ENCODE results near the gene SELENOH. TPM values are rescaled to one million over a fixed set of nuclear protein-coding genes. Genes with fewer than 3 reads are reported as not detected.

The SELENOH gene
- total RNA-seq, 1 experiment from 2014 or later = 218 TPM

DNA sequence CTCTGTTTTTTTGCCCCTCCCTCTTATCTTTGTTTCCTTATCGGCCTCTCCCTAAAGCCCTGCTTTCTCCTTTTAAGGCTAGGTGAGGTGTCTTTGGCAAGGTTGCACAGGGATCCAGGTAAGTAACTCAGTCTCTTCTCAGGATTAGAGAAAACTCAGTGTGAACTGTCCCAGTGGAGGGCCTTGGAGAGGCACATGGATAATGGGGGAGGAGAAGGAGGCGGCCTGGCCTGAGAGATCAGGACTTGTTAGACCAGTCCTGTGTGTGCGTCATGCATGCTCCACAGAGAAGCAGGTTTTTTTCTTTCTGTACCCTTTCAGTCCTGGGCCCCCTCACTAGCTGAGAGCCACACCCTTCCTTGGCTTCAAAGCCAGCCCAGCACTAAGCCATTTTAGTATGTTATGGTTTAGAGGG, 40.2 kb downstream of the SELENOH start:
- no peak for DNase-seq (ENCODE audit: low spot score)

DNA sequence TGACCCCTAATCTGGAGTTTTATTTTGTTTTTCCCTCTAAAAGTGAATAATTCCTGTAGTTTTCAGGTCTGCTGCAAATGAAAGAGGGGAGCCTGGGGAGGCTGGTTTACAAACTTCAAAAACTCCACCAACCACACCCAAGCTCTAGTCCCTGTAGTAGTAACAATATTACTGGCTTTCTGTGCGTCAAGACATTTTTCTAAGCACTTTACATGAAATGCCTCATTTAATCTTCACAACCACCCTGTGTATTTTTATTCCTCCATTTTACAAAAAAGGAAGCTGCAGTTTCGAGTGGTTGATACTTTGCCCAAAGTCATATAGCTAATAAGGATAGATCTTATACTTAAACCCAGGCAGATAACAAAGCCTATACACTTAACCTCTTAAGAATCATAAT, 43.8 kb downstream of the SELENOH start:
- DNase-seq (ENCODE audit: low spot score) = no peak

DNA sequence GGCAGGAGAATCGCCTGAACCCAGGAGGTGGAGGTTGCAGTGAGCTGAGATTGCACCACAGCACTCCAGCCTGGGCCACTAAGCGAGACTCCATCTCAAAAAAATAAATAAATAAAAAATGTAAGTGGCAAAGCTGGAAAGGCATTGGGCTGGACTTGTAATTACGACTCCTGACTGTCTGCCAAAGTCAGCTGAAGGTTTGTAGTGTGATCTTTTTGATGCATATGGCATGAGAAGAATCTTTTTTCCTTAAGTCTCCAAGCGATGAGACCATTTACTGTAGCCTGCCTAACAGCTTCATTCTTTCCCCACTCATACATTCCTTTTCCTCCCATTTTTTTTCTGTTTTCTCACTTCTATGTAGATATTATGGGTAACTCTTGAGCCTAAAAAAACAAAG, 45.1 kb downstream of the SELENOH start:
- no peak for DNase-seq (ENCODE audit: low spot score)

DNA sequence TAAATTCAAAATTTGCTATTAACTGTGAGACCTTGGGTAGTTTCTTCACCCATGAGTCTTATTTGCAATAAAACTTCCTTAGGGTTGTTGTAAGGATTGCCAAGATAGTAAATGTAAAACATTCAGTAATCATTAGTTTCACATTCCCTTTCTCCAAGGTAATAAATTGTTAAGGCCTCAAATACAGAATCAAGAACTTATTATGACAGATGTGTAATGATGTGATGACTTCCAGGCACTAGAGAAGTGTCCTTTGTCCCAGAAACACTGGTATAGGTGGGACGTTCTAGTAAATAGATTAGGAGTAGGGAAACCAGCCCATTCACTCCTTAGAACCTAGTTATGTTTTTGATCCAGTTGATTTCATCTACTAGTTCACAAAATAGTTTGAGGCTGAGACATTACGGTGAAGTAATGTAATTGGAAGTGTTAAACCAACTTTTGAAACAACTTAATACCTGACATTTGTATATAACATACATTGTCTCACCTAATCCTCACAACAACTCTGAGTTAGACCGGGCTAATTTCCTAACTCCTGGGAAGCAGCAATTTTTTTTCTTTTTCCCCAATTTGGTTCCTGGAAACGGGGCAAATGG, 45.8 kb downstream of the SELENOH start:
- no peak for DNase-seq (ENCODE audit: low spot score)

DNA sequence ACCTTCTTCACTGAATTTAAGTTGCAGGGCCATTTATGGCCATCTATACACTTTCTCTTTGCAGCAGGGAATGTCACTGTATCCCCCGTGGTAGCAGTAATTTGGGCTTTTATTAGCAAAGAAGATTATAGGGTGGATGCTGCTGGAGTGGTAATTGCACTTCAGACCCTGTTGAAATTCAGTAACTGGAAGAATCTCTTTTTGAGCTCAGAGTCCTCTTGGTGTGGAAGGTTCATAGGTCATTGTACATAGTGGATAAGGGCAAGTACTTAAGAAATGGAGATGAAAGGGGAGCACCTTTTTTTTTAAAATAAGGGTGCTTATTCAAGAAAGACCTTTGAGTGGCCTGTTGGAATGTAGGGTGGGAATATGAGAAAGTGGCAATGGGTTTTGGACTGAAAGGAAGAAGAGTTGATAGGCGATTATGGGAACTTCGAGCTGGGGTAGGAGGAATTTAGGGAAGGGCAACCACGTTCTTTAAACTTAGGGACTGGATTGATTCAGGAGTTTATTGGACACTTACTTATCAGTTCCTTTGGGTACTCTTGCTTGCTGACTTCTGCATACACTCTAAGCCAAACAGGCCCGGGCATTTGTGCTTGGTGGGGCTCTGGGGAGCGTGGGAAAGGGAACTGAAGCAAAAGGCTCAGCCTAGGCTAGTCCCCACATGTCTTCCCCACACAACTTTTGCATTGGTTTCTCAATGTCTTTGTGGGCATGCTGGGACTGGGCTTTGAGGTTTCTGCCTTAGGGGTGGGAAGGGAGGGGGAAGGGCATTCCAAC, 46.8 kb downstream of the SELENOH start:
- DNase-seq (ENCODE audit: low spot score) = no peak

DNA sequence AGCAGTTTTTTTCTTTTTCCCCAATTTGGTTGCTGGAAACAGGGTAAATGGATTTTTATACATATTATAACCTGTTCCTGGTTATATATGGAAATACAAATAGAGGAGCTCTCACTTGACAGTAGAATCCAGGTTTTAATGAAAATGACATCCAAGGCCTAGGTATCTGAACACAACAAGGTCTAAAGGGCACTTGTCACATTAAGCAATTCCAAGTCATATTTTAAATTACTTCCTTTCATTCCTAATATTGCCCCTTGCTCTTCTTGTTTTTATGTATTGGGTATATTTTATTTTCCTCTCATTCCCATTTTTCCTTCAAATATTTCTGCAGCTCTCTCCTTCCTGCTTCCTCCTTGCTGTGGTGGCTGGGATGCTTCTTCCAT, 47.4 kb downstream of the SELENOH start:
- DNase-seq (ENCODE audit: low spot score) = no peak

DNA sequence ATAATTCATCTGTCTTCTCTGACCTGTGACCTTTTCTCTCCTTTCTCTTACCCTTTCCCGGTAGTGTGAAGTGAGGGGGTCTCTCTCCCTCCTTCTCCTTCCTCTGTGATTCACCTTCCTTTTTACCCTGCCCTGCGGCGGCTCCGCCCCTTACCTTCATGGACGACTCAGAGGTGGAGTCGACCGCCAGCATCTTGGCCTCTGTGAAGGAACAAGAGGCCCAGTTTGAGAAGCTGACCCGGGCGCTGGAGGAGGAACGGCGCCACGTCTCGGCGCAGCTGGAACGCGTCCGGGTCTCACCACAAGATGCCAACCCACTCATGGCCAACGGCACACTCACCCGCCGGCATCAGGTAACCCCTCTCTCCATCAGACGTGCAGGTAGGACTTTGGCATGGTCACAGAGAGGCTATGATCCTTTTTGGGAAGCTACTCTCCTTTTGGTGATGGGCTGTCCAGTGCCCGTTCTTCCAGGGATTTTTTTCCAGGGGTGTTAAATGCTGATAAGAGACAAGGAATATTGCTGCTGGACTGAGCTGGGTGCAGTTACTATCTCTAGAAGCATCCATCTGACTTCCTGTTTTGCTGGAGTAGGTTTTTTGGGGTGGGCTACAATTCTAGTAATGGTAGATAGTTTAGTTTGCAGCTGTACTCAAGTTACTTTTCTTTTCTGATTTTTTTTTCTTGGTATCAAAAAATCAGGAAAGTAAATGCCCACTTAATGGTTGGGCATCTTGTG, 50.2 kb downstream of the SELENOH start:
- DNase-seq (ENCODE audit: low spot score) = no peak

DNA sequence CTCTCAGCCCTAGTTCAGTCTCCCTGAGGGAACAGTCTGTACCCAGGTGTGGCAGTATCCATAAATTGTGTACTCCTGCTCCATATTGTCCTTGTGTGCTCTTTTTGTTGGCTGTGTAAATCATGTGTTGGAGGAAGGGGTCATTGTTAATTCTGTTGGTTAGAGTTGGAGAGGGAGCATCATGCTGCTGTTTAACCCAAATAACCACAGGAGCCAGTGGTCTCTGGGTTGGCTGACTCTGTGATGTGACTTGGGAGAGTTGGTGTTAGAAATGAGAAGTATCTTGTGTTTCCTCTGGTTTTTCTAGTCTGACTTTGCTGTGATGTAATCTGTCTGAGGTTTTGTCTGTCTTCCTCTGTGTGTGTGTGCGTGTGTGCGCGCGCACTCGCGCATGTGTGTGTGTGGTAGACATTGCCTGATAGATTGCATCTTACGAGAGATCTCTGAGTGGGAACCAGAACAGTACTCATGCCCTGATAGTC, 50.8 kb downstream of the SELENOH start:
- peak; percentile 42 for DNase-seq (ENCODE audit: low spot score)

DNA sequence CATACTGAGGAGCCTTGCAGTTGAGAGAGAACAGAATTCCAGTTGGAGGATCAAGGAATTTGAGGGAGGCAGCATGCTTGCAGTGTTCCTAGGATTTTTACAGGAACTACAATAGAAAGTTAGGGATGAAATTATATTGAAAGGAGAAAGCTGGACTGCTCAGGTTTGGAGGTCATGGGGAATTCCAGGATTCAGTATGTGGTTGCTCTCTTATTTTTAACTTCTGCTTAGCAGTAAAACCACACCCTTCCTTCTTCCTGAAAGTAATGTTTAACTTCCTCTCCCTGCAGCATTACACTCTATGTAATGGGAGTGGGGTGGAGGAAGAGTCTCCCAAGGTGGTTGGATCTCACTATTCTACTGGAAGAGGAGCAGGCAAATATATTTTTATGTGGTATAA, 51.6 kb downstream of the SELENOH start:
- no peak for DNase-seq (ENCODE audit: low spot score)

Other genes with a start within 250 kb of the SELENOH start
- 3.5 and 6.0 TPM in 2 replicates for gene SLC43A1, start 225.8 kb upstream of the SELENOH start, total RNA-seq (2014; rRNA removed; shearing (Covaris generic))
- 111 and 118 TPM in 2 replicates for gene TIMM10, start 210.7 kb upstream of the SELENOH start, total RNA-seq (2014; rRNA removed; shearing (Covaris generic))
- not detected in 2 replicates for gene SMTNL1, start 203.9 kb upstream of the SELENOH start, total RNA-seq (2014; rRNA removed; shearing (Covaris generic))
- gene UBE2L6, start 173.8 kb upstream of the SELENOH start, total RNA-seq (2014; rRNA removed; shearing (Covaris generic)) = 103 and 149 TPM in 2 replicates
- gene SERPING1, start 143.8 kb upstream of the SELENOH start, total RNA-seq (2014; rRNA removed; shearing (Covaris generic)) = 1.2 and 8.3 TPM in 2 replicates
- gene YPEL4, start 91.6 kb upstream of the SELENOH start, total RNA-seq (2014; rRNA removed; shearing (Covaris generic)) = 1.2 and 3.3 TPM in 2 replicates
- gene CLP1, start 83.7 kb upstream of the SELENOH start, total RNA-seq (2014; rRNA removed; shearing (Covaris generic)) = 24.4 and 27.5 TPM in 2 replicates
- 23.5 and 32.4 TPM in 2 replicates for gene ZDHHC5, start 73.4 kb upstream of the SELENOH start, total RNA-seq (2014; rRNA removed; shearing (Covaris generic))
- gene MED19, start 29.3 kb upstream of the SELENOH start, total RNA-seq (2014; rRNA removed; shearing (Covaris generic)) = 25.3 and 29.7 TPM in 2 replicates
- gene TMX2, start 28.9 kb upstream of the SELENOH start, total RNA-seq (2014; rRNA removed; shearing (Covaris generic)) = 128 and 142 TPM in 2 replicates
- not detected in 2 replicates for gene BTBD18, start 10.3 kb downstream of the SELENOH start, total RNA-seq (2014; rRNA removed; shearing (Covaris generic))
- 50.0 and 56.3 TPM in 2 replicates for gene CTNND1, start 20.3 kb downstream of the SELENOH start, total RNA-seq (2014; rRNA removed; shearing (Covaris generic))